NAMALWA (cell line): Measurements from ENCODE around the gene NRARP.

Experiments
- DNase-seq: peaks from one replicate; pipeline ENCODE4 v3.0.0-alpha.2; 2015; ENCODE audit warnings: low spot score

NRARP gene

DNA sequence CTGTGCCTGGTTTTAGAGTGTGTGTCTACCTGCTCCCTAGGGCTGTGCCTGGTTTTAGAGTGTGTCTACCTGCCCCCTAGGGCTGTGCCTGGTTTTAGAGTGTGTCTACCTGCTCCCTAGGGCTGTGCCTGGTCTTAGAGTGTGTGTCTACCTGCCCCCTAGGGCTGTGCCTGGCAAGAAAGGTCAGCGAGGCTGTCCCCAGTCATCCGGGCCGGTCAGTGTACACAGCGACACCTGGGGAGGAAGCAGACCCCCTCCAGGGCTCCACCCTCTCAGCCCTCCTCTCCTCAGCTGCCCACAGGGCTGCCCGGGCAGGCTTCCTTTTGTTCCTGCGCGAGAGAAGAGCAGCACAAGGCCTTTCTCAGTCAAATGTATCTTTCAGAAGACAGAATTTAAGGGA is 4.1 kb downstream of the NRARP start:
- no peak for DNase-seq

DNA sequence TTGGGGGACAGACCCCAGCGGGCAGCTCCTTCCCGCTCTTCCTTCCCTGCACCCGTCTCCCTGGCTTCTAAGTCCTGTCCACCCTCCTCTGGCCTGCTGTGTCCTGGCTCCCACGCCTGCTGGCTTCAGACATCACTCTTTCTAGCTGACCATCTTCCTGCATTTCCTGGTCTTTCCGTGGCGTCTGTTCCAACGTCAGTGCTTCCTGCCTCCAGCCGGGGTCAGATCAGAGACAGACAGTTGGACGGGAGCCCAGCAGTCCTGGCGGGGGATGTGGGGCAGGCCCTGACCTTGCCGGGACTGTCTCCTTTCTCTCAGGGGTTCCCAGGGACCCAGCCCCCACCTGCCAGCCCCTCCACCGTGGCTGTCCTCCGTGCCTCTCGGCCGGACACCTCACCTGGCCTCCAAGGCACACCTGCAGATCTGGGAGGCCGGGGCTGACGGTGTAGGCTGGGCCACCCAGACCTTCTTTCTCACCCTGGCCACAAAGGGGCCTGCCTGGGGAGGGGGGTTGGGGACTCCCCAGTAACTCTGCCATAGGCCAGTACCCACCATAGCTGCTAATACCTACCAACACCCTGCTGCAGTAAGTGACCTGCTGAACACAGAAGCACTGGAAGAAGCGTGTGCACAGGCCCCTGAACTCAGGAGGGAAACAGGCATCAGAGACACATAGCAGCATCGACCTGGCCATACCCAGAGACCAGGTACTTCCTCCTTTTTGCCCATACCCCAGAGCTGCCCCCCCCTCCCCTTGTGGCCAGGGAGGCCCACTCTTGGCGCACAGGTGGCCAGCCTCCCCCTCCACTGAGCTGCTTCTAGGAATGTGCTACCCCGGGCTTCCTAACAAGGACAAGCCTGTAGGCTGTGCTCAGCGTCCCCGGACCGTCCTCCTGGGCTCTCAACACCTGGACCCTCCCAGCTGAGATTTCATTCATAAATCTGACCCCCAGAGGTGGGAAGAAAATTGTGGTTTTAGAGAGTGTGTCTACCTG is 5.1 kb downstream of the NRARP start:
- DNase-seq: no peak

DNA sequence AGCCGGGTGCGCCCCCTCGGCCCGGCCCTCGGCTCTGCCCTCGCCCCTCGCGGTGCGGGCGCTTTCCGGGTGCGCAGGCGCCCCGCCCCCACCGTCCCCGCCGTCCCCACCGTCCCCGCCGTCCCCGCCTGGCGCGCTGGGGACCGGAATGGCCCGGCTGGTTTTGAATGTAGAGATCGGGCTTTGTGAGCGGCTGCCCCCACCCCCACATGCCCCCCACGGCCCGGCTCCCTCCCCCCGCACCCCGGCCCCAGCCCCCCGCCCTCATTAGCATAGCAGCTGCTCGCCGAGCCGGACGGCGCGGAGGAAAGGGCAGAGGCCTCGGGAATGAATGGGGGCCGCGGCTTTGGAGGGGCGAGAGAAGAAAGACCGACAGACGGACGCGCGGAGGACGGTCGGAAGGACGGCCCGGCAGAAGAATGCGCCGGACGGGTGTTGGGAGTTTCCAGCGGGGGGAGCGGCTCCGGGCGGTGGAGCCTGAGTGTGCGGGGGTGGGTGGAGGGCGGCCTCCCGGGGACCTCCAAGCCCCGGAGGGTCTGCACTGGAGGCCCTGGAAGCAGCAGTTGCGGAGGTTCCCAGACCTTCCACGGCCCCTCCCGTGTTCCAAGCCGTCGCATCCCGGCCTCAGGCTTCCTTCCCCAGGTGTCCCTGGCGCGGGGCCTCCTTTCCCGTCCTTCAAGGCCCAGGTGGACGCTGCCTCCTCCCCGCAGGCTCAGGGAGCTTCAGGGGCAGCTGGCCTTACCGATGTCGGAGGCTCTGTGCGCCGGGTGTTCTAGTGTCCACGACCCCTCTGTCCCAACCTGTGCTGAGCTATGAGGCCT is 6.0 kb downstream of the NRARP start:
- DNase-seq: no peak

DNA sequence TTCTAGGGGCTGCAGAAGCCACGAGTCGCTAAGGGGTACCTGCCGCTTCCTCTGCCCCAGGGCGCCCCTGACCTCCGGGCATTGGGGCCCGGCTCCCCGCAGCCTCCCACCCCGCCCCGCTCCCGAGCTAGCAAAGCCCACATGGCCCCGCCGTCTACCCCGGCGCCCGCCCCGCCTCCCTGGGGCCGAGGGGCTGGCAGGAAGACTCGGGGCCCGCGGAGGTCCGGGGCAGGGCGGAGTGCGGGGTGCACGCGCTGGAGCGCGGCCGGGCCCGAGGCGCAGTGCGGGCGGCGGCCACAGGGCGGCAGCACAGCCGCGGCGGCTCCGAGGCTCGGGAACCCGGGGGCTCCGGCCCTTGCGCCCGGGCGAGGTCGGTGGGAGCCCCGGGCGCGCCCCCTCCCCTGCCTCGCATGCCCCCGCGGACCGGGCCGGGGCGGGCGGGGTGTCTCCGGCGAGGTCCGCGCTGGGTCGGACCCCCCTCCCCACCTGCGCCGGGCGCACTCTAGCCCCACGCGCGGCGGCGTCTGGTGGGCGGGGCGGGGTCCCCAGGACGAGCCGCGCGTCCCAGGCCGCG is 6.7 kb downstream of the NRARP start:
- DNase-seq: peak; percentile 51

DNA sequence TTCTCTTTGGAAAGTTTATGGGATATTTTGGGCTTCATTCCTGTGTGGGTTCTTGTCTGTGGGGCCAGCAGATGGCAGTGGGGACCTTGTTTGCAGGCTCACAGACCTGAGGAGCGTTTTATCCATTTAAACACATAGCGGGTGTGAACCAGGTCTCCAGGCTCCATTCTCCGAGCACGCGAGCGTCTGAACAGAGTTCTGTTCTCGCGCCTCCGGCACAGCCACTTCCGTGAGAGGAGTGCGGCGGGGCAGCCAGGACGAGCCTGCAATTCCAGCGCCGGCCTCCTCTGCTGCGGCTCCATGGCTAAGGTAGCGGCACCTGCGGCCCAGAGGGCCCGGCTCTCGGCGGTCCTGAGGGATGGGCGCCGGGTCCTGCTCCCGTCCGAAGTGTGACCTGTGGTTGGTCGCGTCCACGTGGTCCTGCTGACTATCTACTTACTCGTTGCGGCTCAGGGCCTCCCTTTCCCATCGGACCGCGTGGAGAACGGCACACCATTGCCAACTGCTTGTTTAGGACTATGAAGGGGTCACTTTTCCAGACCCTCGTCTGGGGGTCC is 7.3 kb downstream of the NRARP start:
- no peak for DNase-seq

DNA sequence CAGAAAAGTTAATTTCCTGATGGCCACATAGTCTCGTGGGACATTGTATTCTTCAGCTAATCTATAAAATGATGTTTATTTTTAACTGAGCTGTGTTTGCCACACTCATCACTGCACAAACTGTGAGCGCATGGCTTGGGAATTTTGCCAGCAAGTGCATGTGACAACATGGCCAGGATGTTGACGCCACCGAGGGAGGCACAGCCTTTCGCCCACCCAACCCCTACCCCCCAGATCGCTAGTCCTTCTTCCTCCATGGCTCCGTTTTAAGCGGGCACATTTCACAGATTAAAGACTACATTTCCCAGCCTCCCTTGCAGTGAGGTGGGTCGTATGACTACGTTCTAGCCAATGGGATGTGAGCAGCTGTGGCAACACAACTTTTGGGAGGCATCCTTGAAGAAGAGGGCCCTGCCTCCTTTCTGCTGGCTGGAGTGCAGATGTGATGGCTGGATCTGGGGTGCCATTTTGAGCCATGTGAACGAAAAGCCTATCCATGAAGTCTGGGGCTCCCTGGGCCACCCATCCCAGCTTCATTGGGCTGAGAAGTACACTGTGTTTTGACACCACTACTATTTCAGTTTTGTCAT is 7.9 kb downstream of the NRARP start:
- peak; percentile 83 for DNase-seq

DNA sequence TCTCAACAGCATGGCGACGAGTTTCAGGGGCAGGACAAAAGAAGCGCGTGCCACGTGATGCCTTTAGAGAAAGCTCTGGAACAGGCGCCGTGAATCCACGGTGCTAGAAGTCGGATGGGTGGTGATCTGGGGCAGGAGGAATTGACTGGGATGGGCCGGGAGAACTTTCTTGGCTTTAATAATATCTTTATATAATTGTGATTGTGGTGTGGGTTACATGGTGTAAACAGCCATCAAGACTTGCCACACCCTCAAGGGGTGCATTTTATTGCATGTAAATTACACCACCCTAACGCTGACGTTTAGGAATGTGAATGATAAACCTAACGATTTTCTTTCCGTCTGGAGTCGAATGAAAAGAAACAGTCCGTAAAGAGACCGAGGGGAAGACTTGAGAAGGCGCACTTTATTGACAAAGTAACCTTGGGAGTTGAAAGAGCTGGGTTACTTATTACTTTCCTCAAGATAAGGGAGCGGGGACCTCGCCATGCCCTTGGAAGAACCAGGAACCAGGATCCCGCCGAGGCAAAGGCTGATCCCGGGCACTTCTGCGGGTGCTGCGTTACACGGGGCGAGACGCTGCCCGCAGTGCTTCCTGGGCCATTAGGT is 8.5 kb downstream of the NRARP start:
- DNase-seq: no peak

DNA sequence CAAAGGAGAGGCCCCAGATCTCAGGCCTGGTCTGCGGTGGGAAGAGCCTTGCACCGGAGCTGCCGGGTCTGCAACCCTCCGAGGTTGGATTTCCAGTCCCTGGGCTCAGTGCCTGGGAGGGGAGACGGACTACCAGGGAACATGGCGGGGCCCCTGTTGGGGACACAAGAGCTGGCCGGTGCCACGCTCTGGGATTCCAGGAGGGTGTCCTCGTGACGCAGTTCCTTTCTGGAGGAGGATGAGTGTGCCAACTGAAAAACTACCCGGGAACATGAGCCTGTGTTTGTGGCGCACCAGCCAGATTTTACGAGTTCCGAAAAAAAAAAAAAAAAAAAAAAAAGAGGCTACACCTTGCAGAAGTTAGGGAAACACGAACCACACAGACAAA is 9.0 kb downstream of the NRARP start:
- DNase-seq: no peak

DNA sequence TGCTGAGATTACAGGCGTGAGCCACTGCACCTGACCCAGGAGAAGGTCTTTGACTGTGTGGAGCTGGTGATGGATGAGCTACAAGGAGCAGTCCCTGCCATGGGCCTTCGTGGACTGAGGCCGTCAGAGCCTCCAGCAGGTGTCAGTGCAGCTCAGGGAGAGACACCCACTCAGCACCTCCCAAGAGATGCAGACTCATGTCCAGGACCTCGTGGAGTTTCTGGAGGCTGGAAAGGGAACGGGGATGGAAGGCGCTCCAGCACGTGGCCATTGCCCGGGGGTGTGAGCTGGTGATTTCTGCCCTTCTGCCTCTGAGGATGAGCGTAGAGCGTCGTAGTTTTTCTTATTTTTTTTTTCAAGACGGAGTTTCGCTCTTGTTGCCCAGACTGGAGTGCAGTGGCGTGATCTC is 15.1 kb downstream of the NRARP start:
- peak; percentile 71 for DNase-seq

DNA sequence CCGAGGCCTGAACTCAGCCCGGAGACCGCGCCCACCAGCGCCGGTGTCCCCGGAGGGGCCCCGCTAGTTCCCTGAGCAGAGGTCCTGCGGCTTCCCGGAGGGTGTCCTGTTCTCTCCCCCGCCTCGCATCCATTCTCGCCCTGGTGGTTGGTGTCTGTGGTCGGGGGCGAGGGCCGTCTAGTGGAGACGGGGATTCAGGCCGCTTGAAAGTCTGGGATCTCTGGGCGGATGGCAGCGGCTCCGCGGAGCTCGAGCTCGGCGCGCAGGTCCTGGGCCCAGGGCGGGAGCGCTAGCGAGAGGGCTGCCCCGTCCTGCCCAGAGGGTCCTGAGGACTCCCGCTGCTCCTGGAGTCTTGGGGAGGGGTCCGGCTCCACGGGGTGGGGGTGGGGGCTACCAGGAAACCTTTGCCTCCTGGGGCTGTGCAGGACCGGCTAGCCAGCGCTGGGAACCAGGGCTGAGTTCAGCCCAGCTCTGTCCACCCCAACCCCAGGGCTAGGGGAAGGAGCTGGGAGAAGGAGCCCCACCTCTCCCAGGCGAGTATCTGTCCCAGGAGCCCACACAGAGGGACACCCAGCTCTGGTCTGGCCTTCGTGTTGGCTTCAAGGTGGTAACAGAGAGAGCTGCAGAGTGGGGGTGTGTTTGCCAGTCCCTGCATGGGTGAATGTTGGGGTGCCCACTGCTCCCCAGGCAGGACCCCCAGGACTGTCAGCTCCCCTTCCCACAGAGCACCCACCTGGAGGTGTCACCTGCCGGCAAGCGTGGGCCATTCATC is 20.5 kb downstream of the NRARP start:
- no peak for DNase-seq

DNA sequence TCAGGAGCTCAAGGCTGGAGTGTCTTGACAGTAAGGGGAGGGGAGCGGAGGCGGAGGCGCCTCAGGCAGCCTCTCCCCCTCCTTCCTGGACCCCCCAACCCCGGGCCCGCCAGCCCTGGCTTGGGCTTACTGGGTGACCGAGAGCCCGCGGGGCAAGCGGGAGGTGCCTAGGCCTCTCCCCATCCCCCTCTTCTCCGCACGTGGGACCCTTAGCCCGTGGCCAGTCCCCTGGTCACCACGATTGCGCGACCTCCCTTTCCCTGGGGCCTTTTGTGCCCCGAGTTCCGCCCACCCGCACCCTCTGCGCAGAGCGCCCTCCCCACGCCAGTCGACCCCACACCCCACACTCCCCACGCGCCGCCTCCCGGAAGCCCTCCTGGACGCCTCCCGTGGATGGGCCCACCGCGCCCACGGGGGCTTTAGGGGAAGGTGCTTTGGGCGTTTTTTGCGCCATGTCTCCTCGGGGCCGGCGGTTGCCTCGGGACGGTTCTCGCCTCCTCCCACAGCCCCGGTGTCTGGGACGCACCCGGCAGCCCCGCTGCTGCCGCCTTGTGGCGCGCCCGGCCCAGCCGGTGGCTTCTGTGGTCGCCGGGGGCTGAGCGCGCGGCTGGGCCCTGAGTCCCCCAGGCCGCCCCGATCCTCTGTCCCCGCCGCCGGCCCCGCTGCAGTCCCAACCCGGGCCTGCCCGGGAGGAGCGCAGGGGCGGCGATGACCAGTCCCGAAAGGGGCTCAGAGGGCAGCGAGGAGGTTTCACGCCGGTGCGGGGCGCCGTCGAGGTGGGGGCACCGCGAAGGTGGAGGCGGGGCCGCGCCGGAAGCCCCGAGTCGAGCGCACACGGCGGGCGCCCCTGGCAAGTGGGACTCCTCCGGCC is 21.4 kb downstream of the NRARP start:
- peak; percentile 53 for DNase-seq

DNA sequence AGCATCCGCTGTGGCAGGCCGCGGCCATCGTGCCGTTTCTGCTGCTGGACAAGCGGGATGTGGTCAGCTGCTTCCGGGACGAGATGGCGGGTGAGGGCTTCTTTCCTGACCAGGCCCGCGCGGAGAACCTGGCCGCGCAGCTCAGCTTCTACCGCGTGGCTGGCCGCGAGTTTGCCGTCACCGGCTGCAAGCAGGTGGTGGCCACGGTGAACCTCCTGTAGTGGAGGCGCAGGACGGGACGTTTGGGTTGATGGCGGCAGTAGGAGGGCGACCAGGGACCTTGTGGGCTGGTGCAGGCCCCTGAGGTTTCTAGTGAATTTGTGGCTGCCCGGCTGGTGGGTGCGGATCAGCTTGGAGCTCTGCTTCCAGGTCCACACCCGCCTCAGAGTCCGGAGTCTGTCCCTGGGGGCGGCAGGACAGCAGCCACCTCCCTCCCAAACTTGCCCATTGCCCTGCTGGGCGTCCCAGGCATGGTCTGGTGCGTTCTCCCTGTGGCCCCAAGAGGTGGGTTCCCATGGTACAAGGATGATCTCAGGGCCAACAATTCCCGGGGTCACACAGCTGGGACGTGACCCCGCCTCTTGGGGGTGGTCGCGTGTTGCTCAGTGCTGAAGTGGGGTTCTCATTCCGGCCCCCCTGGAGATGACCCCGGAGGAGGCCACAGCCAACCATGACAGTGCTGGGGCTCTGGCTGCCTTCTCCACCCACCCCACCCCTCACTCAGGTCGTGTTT is 22.2 kb downstream of the NRARP start:
- DNase-seq: no peak

DNA sequence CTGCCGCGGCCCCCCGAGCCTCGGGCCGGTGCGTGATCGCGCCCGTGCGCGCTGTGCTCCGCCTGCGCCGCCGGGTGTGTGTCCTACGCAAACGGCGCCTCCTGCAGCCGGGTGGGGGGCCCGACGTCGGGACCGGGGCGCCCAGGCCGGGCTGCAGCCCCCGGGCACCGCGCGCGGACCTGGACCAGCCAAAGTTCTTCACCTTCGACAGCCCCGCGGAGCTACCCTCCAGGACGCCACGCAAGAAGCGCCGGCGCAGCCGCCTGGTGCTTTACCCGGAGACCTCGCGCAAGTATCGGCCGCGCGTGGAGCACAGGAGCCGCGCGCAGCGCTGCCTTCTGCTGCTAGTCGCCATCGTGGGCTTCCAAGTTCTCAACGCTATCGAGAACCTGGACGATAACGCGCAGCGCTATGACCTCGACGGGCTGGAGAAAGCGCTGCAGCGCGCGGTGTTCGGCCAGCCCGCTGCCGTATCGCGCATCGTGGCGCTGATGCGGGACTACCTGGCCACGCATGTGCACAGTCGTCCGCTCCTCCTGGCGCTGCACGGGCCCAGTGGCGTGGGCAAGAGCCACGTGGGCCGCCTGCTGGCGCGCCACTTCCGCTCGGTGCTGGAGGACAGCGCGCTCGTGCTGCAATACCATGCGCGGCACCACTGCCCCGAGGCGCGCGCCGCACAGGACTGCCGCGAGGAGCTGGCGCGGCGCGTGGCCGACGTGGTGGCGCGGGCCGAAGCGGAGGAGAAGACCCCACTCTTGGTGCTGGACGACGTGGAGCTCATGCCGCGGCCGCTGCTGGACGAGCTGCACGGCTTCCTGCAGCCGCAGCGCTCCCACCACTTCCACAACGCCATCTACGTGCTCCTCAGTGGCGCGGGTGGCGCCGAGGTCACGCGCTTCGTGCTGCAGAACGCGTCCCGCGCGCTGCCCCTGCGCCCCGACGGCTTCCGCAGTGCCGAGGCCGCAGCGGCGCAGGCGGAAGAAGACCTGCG is 23.1 kb downstream of the NRARP start:
- DNase-seq: no peak

DNA sequence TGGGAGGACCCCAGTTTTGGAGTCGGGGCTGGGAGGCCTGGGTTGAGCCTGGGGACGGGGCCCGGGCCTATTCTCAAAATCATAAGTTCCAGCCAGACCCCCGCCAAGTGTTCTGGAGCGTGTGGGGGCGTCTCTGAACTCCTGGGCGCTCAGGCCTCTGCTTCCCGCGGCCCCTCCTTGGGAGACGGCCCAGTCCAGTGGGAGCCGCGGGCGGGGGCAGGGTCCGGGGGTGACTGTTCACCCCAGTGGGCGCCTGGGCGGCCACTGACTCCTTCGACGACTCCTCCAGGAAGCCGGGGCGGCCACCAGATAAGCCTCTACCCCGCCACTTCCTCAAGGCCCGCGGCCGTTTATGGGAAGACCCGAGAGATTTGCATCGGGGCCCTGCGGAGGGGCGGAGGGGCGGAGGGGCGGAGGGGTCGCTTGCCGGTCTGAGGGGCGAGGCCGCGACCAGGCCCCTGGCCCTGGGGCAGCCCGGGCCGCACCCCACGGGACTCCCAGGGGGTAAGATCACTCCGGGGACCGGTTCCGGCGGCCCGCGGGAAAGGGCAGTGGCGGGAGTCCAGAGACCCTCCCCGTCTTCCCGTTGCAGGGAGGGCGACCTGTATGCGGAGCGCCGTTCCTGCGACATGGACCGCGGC is 23.9 kb downstream of the NRARP start:
- peak; percentile 45 for DNase-seq

DNA sequence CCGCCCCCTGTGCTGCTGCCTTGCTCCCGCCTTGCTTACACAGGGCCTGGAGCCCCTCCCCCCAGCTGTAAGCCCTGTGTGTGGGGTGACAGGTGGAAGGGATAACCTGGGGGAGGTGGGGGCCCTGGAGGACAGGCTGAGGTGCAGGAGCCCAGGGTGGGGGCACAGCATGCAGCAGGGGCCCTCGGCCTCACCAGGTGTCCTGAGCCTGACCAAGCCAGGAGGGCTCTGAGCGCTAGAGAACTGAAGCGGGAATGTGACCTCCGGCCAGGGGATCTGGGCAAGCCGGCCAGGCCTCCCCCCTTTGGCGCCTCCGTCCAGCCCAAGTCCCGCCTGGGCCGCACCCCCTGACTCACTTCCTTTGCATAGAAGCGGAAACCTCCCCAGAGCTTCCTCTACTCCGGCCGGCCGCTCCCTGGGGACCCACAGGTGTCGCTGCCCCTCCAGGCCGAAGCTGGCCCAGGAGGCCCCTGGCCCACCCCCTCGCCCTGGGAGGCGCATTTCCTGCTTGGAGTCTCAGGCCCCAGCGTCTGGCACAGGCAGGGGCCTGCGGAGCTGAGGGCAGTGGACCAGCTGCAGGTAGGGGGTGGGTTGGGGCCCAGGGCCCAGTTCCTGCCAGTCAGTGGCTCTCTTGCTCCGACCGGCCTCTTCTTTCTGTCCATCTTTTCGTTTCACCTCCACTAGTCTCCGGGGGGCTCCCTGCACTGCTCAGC is 24.6 kb downstream of the NRARP start, which contains the start of gene TOR4A:
TSS of gene TOR4A (plus strand) at position 398 of the 713 bp plus-strand sequence. CDS start 964 bp downstream, outside the sequence.
- DNase-seq: peak; percentile 71
